Natural killer cell (primary cell): ENCODE data around the gene MAP3K21. TPM values are rescaled to one million over a fixed set of nuclear protein-coding genes. Genes with fewer than 3 reads are reported as not detected.

Experiments used
- ATAC-seq, 3 donors: fragments of 150-1000 bp in 2 of 3; fragments of 200-7000 bp in 1 of 3; cut with Tn5 transposase; 1 replicate in 1 of 3; 2 replicates in 2 of 3; pipeline ENCODE4 v1.10.0; 2021; ENCODE audit warnings: mild to moderate bottlenecking in 2 of 3, moderate library complexity in 2 of 3
- DNase-seq, 2 donors: peaks; one replicate each; pipeline versions ENCODE4 v3.0.0 to v3.0.0-alpha.2; 2013 to 2021; ENCODE audit warnings: mixed read lengths in 1 of 2
- H3K27ac ChIP-seq: one replicate; pipeline ENCODE4 v1.5.1; 2013; ENCODE audit warnings: mild to moderate bottlenecking, low read length
- H3K27me3 ChIP-seq: one replicate; pipeline ENCODE4 v1.6.1; 2013; ENCODE audit warnings: low read length; ENCODE audit not compliant: control insufficient read depth, insufficient read depth
- H3K36me3 ChIP-seq: one replicate; pipeline ENCODE4 v1.6.1; 2013; ENCODE audit warnings: low read length; ENCODE audit not compliant: control insufficient read depth, insufficient read depth
- H3K4me1 ChIP-seq: one replicate; pipeline ENCODE4 v1.6.1; 2013; ENCODE audit warnings: low read length; ENCODE audit not compliant: control insufficient read depth, insufficient read depth
- H3K4me3 ChIP-seq: one replicate; pipeline ENCODE4 v1.5.1; 2013; ENCODE audit warnings: low read length
- H3K9me3 ChIP-seq: one replicate; pipeline ENCODE4 v1.6.1; 2013; ENCODE audit warnings: low read length; ENCODE audit not compliant: control insufficient read depth, insufficient read depth
- H3K27ac Mint-ChIP-seq, 2 donors: one replicate each; pipeline ENCODE4 v1.8.0; 2022; ENCODE audit warnings: mild to moderate bottlenecking in 2 of 2, mixed read lengths in 2 of 2, moderate library complexity in 1 of 2
- H3K27me3 Mint-ChIP-seq, 2 donors: one replicate each; pipeline ENCODE4 v1.8.0; 2022; ENCODE audit warnings: low read depth in 2 of 2, mixed read lengths in 2 of 2
- H3K36me3 Mint-ChIP-seq: one replicate; pipeline ENCODE4 v1.8.0; 2022; ENCODE audit warnings: mixed read lengths
- H3K4me1 Mint-ChIP-seq, 2 donors: one replicate each; pipeline ENCODE4 v1.8.0; 2022; ENCODE audit warnings: mixed read lengths in 2 of 2
- H3K4me3 Mint-ChIP-seq: one replicate; pipeline ENCODE4 v1.8.0; 2022; ENCODE audit warnings: mild to moderate bottlenecking, moderate library complexity, mixed read lengths
- H3K9me3 Mint-ChIP-seq, 2 donors: one replicate each; pipeline ENCODE4 v1.8.0; 2022; ENCODE audit warnings: mixed read lengths in 2 of 2
- CTCF ChIP-seq: fragments of 200-600 bp; IDR thresholded peaks from one replicate; pipeline ENCODE4 v1.8.0; 2022; ENCODE audit warnings: antibody characterized with exemption
- WGBS: methylation state at CpG from one replicate; pipeline ENCODE4 v1.1.7; 2013; ENCODE audit warnings: missing lambda C conversion rate; ENCODE audit not compliant: insufficient coverage; 5-methylcytosine and 5-hydroxymethylcytosine counted together
- intact Hi-C: fragments of 100-400 bp; cut with micrococcal nuclease; formaldehyde crosslinking; loops from one replicate; pipeline ENCODE4 v1.14.2; 2022
- total RNA-seq, 4 donors: library from RNA; stranded (reverse); fragments of 120-200 nt in 1 of 4; gene quantifications; one replicate each; pipeline versions ENCODE4 v1.2.3 to v1.2.4, GENCODE V29; 2013 to 2022

Gene MAP3K21
- total RNA-seq, 3 donors from 2014 or later (not counting 1 experiment from before 2014, with no cell fraction given): 0.14 to 0.70 (median 0.27) TPM

- no peak for TF ChIP-seq CTCF
- Histone ChIP-seq H3K36me3 (no peaks in the 10 kb centered on the region), H3K27me3 (no peaks in the 10 kb centered on the region), H3K4me3 (no peak overlapping the region), H3K4me1 (no peaks in the 10 kb centered on the region), H3K27ac (no peak overlapping the region), H3K9me3 (no peaks in the 10 kb centered on the region)
- DNase-seq: no peak
- Mint-ChIP-seq H3K4me1 (no peaks in the 10 kb centered on the region), H3K4me3 (no peak overlapping the region), H3K9me3 (peaks cover 0 to 3% of the 10 kb centered on the region in 2 donors), H3K27me3 (peaks cover 0 to 6% of the 10 kb centered on the region in 2 donors), H3K36me3 (no peaks in the 10 kb centered on the region), H3K27ac (no peak overlapping the region)
- 84% methylated on average over 1 of the region's 3 CpGs for WGBS
- intact Hi-C loops: no loop called here
- ATAC-seq: no peak
Observed at GRCh38 chr1:233383984-233384383, 56.5 kb downstream of the MAP3K21 start.

- Histone ChIP-seq H3K4me1 (no peaks in the 10 kb centered on the region), H3K4me3 (no peak overlapping the region), H3K27me3 (peaks cover 2% of the 10 kb centered on the region), H3K9me3 (no peaks in the 10 kb centered on the region), H3K36me3 (no peaks in the 10 kb centered on the region), H3K27ac (no peak overlapping the region)
- TF ChIP-seq CTCF: no peak
- H3K27ac Mint-ChIP-seq: no peak overlapping the region
- DNase-seq (no peak), ATAC-seq (no peak)
- intact Hi-C loops: no loop called here
- 80% methylated on average over 1 of the region's 2 CpGs for WGBS
- H3K4me1 Mint-ChIP-seq: no peaks in the 10 kb centered on the region
- no peaks in the 10 kb centered on the region for H3K36me3 Mint-ChIP-seq
- H3K9me3 Mint-ChIP-seq: peaks cover 0 to 3% of the 10 kb centered on the region in 2 donors
- H3K27me3 Mint-ChIP-seq: peaks cover 0 to 6% of the 10 kb centered on the region in 2 donors
- H3K4me3 Mint-ChIP-seq: no peak overlapping the region
Observed at GRCh38 chr1:233386336-233386735, 58.8 kb downstream of the MAP3K21 start.

- WGBS: 100% methylated on average over 1 of the region's 3 CpGs
- Mint-ChIP-seq H3K27ac (no peak overlapping the region), H3K4me1 (no peaks in the 10 kb centered on the region), H3K36me3 (no peaks in the 10 kb centered on the region), H3K27me3 (peaks cover 9 to 10% of the 10 kb centered on the region in 2 donors), H3K4me3 (no peak overlapping the region), H3K9me3 (peaks cover 0 to 3% of the 10 kb centered on the region in 2 donors)
- Histone ChIP-seq H3K4me3 (no peak overlapping the region), H3K4me1 (no peaks in the 10 kb centered on the region), H3K27ac (no peak overlapping the region), H3K36me3 (no peaks in the 10 kb centered on the region), H3K27me3 (peaks cover 2% of the 10 kb centered on the region), H3K9me3 (no peaks in the 10 kb centered on the region)
- ATAC-seq: no peak
- intact Hi-C loops: no loop called here
- TF ChIP-seq CTCF: no peak
- no peak for DNase-seq
Observed at GRCh38 chr1:233387585-233387984, 60.1 kb downstream of the MAP3K21 start.

GRCh38 chr1:233389169-233389568, 61.6 kb downstream of the MAP3K21 start:
- Histone ChIP-seq H3K4me3 (no peak overlapping the region), H3K36me3 (no peaks in the 10 kb centered on the region), H3K9me3 (no peaks in the 10 kb centered on the region), H3K4me1 (no peaks in the 10 kb centered on the region), H3K27ac (no peak overlapping the region), H3K27me3 (peaks cover 2% of the 10 kb centered on the region)
- DNase-seq (no peak), ATAC-seq (no peak)
- 84% methylated on average over 1 of the region's 1 CpG for WGBS
- Mint-ChIP-seq H3K27ac (no peak overlapping the region), H3K4me3 (no peak overlapping the region), H3K9me3 (no peaks in the 10 kb centered on the region), H3K27me3 (peaks cover 10 to 24% of the 10 kb centered on the region in 2 donors), H3K4me1 (no peaks in the 10 kb centered on the region), H3K36me3 (no peaks in the 10 kb centered on the region)
- intact Hi-C loops: no loop called here
- no peak for TF ChIP-seq CTCF
